GM12878 (cell line): Measurements from ENCODE around the gene IL22. TPM values are rescaled to one million over a fixed set of nuclear protein-coding genes. Genes with fewer than 3 reads are reported as not detected.

Experiments
- ATAC-seq: fragments of 200-7000 bp; cut with Tn5 transposase; 3 replicates; pipeline ENCODE4 v1.9.1; 2020; ENCODE audit warnings: mild to moderate bottlenecking, moderate library complexity
- BruUV-seq: library from RNA; stranded (reverse); fragments of 400-500 nt; replicated peaks from 2 replicates; lab custom pipeline; 2021; lab: Mats Ljungman, UMichigan
- CTCF ChIA-PET: fragments of 300-600 bp; sonication (Branson Sonifier 250); formaldehyde crosslinking; extraction: SDS; loops from one replicate; lab custom pipeline; 2021; ENCODE audit warnings: inconsistent platforms; lab: Yijun Ruan, JAX
- POLR2A ChIA-PET: fragments of 350-600 bp; formaldehyde crosslinking; extraction: SDS; loops from one replicate; lab custom pipeline; 2021; ENCODE audit warnings: inconsistent platforms; lab: Charles Lee
- RAD21 ChIA-PET: fragments of 300-600 bp; sonication (Branson Sonifier 250); formaldehyde crosslinking; loops from one replicate; lab custom pipeline; 2023; ENCODE audit warnings: antibody characterized with exemption; ENCODE audit not compliant: unreplicated experiment; lab: Charles Lee
- SMC1A ChIA-PET: fragments of 300-600 bp; sonication (Branson Sonifier 250); formaldehyde crosslinking; loops from one replicate; lab custom pipeline; 2023; ENCODE audit not compliant: unreplicated experiment, uncharacterized antibody; lab: Charles Lee
- DNase-seq: peaks from one replicate; pipeline ENCODE4 v3.0.0-alpha.2; 2011; ENCODE audit warnings: low read depth, low spot score
- FAIRE-seq: peaks from 3 replicates; lab custom pipeline; 2011; peaks lifted over from hg19 to GRCh38; lab: Jason Lieb, UNC
- H2AFZ ChIP-seq: 2 replicates; pipeline ENCODE4 v1.6.0; 2011; ENCODE audit warnings: low read depth, low read length, control low read depth; ENCODE audit not compliant: control insufficient read depth
- H3K27ac ChIP-seq: 2 replicates; pipeline ENCODE4 v1.5.1; 2011; ENCODE audit warnings: control low read depth; ENCODE audit not compliant: control insufficient read depth, insufficient read depth
- H3K27me3 ChIP-seq, 2 experiments: replicated peaks in 1 of 2; 2 replicates each; pipeline versions ENCODE4 v1.6.0 to v1.6.1; 2011; ENCODE audit warnings: low read length in 1 of 2; ENCODE audit not compliant: control insufficient read depth in 2 of 2, insufficient read depth in 2 of 2
- H3K36me3 ChIP-seq, 2 experiments: 2 replicates each; pipeline ENCODE4 v1.5.1; 2011; ENCODE audit warnings: low read length in 1 of 2; ENCODE audit not compliant: control insufficient read depth in 2 of 2, insufficient read depth in 2 of 2
- H3K4me1 ChIP-seq: 2 replicates; pipeline ENCODE4 v1.6.1; 2011; ENCODE audit warnings: mild to moderate bottlenecking, low read length, moderate library complexity, mixed read lengths; ENCODE audit not compliant: control insufficient read depth, insufficient read depth
- H3K4me2 ChIP-seq: 2 replicates; pipeline ENCODE4 v1.6.0; 2011; ENCODE audit warnings: control low read depth; ENCODE audit not compliant: control insufficient read depth, insufficient read depth
- H3K4me3 ChIP-seq: fragments of 200-600 bp; sonication (generic); 2 replicates; pipeline ENCODE4 v1.5.1; 2016
- H3K79me2 ChIP-seq: 2 replicates; pipeline ENCODE4 v1.6.0; 2011; ENCODE audit warnings: low read length; ENCODE audit not compliant: control insufficient read depth, insufficient read depth
- H3K9ac ChIP-seq: 2 replicates; pipeline ENCODE4 v1.8.0; 2011; ENCODE audit warnings: low read length, control low read depth, mixed read lengths; ENCODE audit not compliant: control insufficient read depth, insufficient read depth
- H3K9me3 ChIP-seq: replicated peaks from 3 replicates; pipeline ENCODE4 v1.5.1; 2011; ENCODE audit warnings: mild to moderate bottlenecking, low read length; ENCODE audit not compliant: control insufficient read depth, insufficient read depth
- H4K20me1 ChIP-seq: 2 replicates; pipeline ENCODE4 v1.6.0; 2011; ENCODE audit not compliant: control insufficient read depth, insufficient read depth
- CBFB ChIP-seq: IDR thresholded peaks from 2 replicates; pipeline ENCODE4 v1.6.1; 2016; ENCODE audit warnings: antibody characterized with exemption, low read depth
- FOXK2 ChIP-seq: fragments of 450-650 bp; IDR thresholded peaks from 2 replicates; pipeline ENCODE4 v1.6.1; 2017; ENCODE audit warnings: mild to moderate bottlenecking, moderate library complexity
- JUND ChIP-seq: IDR thresholded peaks from 2 replicates; pipeline ENCODE4 v1.6.1; 2012; ENCODE audit warnings: low read depth, mild to moderate bottlenecking, low read length, improper control_type of control experiment, moderate library complexity
- ZBTB40 ChIP-seq: fragments of 450-650 bp; IDR thresholded peaks from 2 replicates; pipeline ENCODE4 v1.6.1; 2016; ENCODE audit warnings: mild to moderate bottlenecking, moderate library complexity, borderline replicate concordance
- ZNF24 ChIP-seq: fragments of 450-650 bp; IDR thresholded peaks from 2 replicates; pipeline ENCODE4 v1.6.1; 2017; ENCODE audit warnings: antibody characterized with exemption, mild to moderate bottlenecking
- WGBS: methylation state at CpG from one replicate; pipeline ENCODE4 v1.1.6; 2016; ENCODE audit warnings: low lambda C conversion rate; ENCODE audit not compliant: insufficient replicate concordance, insufficient coverage; ENCODE audit errors: missing lambda C conversion rate; 5-methylcytosine and 5-hydroxymethylcytosine counted together
- in situ Hi-C: fragments of 300-500 bp; cut with MboI; formaldehyde crosslinking; loops from 9 replicates; pipeline ENCODE4 v1.14.3; 2018; ENCODE audit warnings: mixed read lengths
- intact Hi-C: fragments of 100-400 bp; cut with micrococcal nuclease; formaldehyde crosslinking; loops from one replicate; pipeline ENCODE4 v1.14.2; 2022; ENCODE audit not compliant: unreplicated experiment
- polyA plus RNA-seq, 11 experiments: library from polyadenylated mRNA; depleted of rRNA in 4 of 11; unstranded in 6 of 11; stranded (reverse) in 5 of 11; fragments of >200 nt; fragmentation: Nextera tagmentation in 4 of 11; fragmentation: Illumina TruSeq in 1 of 11; extraction: Ambion mirVana in 4 of 11; extraction: Trizol in 1 of 11; gene quantifications; 1 replicate in 1 of 11; 2 replicates in 10 of 11; pipeline versions ENCODE4 v1.2.1 to v1.2.3, GENCODE V29; 2011 to 2016; ENCODE audit warnings: inconsistent platforms in 2 of 11, missing spikeins in 2 of 11, low read depth in 1 of 11
- total RNA-seq, 4 experiments: library from RNA; depleted of rRNA in 3 of 4; stranded (reverse); fragments of >200 nt in 3 of 4; fragmentation: Illumina TruSeq in 1 of 4; extraction: Trizol in 1 of 4; gene quantifications; 2 replicates each; pipeline versions ENCODE4 v1.2.1 to v1.2.3, GENCODE V29; 2013 to 2021

The IL22 gene
- total and polyA plus RNA-seq, 10 of the 15 experiments (the other 5 are each of a cell fraction or from before 2014, with no cell fraction given): not detected

GRCh38 chr12:68233498-68233897 is 19.9 kb downstream of the IL22 start:
- Histone ChIP-seq H3K36me3 (no peaks in the 10 kb centered on the region), H3K9ac (no peak overlapping the region), H3K9me3 (no peaks in the 10 kb centered on the region), H3K4me2 (no peak overlapping the region), H3K79me2 (no peaks in the 10 kb centered on the region), H2AFZ (no peak overlapping the region), H3K27ac (no peak overlapping the region), H3K4me3 (no peak overlapping the region), H3K27me3 (no peaks in the 10 kb centered on the region), H4K20me1 (no peaks in the 10 kb centered on the region), H3K4me1 (peaks cover 20% of the 10 kb centered on the region)
- RAD21 ChIA-PET: no interaction called here
- ATAC-seq (no peak), DNase-seq (no peak), FAIRE-seq (no peak)
- BruUV-seq: no TSS peak
- POLR2A ChIA-PET: no interaction called here
- in situ Hi-C loops: loop anchor here (5.0 kb wide), 1 partner anchor 79 kb away; no protein-coding TSS in a partner anchor
- intact Hi-C loops: no loop called here
- SMC1A ChIA-PET: interaction anchor here (1.2 to 4.2 kb wide), 4 partner anchors 8 to 82 kb away, joined by 3 to 35 read pairs (median 4); partner anchors contain the start of gene IL22
- no peak for TF ChIP-seq FOXK2
- TF ChIP-seq JUND: no peak
- no peak for TF ChIP-seq ZNF24
- no peak for TF ChIP-seq CBFB
- TF ChIP-seq ZBTB40: no peak
- CTCF ChIA-PET: interaction anchor here (1.0 to 1.6 kb wide), 3 partner anchors 10 to 84 kb away, joined by 3 to 8 read pairs (median 5); no protein-coding TSS in a partner anchor
- WGBS: 73% methylated on average over 5 of the region's 5 CpGs
